ENCODE data around the gene MRPL11.
"Not testable (repeated sequence)": the region's sequence is repeated elsewhere in the genome, so short reads cannot be mapped to it uniquely, and the experiment has no call there.

Gene MRPL11

DNA sequence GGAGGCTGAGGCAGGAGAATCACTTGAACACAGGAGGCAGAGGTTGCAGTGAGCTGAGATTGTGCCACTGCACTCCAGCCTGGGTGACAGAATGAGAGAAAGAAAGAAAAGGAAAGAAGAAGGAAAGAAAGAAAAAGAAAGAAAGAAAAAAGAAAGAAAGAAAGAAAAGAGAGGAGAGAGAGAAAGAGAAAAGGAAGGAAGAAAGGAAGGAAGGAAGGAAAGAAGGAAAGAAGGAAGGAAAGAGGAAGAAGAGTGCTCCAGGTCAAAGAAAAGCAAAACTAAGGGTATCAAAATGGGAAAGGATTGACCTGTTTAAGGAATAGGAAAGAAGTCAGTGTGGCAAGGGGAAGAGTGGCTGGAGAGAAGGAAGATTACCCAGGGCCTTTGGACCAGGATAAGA is 7.4 kb downstream of the MRPL11 start:
- DNase-seq, result not testable (repeated sequence)

DNA sequence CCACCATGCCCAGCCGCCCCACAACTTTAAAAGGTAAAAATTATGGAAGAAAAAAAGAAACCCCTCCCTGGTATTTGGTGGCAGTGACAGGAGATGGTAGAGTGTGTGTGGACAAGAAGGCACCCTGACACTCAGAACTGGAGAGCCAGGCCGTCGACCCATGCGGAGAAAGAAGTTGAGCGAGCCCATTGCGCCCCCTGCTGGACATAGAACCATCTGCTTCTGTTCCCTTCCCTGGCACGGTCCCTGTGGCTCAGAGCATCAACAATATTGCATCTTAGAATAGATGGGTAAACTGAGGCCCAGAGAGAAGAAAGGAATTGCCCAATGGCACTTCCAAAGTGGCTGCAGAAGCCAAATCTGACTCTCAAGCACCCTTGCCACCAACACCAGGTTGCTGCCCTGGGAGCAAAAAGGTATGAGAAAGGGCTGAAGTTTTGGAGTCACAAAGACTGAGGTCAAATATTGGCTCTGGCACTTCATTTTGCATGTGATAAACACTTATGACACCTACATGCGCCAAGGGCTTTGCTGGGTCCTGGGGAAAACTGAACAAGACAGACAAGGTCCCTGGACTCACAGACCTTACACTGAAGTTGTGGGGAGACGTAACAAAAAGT is 8.6 kb downstream of the MRPL11 start:
- DNase-seq, result peak; percentile 82 to 93 (median 92)

DNA sequence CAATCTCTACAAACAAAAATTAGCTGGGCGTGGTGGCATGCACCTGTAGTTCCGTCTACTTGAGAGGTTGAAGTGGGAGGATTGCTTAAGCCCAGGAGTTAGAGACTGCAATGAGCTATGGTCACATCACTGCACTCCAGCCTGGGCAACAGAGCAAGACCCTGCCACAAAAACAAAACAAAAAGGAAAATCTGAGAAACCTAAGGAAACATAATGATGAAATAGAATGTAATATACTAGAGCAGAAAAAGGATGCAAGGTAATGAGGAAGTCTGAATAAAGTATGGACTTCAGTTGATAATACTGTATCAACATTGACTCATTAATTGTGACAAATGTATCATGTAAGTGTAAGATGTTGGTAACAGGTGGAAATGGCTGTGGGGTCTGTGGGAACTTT is 9.7 kb downstream of the MRPL11 start:
- no peak for DNase-seq

DNA sequence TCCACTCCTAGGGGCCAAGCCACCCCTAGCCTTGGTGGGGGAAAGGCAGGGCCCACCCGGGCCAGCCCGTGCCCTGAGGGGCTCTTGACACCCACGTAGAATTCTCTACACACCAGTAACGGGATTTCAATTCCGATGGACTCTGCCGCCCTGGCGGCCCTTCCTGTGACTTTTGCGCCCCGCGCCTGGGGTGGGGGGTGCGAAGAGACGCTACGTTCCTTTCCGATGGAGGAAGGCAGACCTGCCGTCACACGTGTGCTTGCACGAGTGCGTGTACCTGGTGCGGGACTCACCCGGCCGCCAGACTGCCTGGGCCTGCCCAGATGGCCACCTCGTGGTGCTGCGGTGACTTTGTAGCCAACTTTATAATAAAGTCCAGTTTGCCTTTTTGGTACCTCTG is 12.3 kb downstream of the MRPL11 start:
- DNase-seq, result no peak

DNA sequence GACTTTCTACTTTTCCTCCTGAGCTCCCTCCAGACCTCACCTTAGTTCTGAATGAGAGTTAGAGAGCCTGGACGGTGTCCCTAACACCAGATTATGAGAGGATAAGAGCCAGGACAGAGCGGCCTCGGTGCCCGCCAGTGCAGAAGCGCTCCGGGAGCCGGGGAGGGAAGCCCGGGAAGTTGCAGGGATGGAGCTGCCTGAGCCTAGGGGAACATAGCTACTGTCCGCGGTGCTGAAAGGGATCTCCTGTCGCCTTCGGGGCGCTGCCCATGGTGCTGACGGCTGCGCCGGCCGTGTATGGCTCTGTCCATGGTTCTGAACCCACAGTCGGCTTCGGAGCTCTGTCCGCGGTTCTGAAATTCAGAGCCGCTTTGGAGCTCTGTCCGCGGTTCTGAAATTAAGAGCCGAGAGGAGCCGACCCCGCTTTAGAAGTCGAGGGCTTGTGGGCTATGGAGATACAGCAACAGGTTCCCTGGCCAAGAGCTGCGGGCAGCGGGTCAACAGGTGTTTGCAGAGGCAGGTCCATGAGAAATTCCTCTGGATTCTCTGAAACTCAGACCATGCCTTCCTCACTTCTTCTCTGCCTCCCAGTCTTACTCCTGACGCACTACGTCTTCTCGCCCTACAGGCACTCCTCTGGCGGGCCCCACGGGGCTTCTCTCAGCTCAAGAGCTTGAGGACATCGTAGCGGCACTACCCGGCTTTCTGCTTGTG is 17.0 kb downstream of the MRPL11 start:
- DNase-seq, result peak; percentile 86 to 91 (median 91)

DNA sequence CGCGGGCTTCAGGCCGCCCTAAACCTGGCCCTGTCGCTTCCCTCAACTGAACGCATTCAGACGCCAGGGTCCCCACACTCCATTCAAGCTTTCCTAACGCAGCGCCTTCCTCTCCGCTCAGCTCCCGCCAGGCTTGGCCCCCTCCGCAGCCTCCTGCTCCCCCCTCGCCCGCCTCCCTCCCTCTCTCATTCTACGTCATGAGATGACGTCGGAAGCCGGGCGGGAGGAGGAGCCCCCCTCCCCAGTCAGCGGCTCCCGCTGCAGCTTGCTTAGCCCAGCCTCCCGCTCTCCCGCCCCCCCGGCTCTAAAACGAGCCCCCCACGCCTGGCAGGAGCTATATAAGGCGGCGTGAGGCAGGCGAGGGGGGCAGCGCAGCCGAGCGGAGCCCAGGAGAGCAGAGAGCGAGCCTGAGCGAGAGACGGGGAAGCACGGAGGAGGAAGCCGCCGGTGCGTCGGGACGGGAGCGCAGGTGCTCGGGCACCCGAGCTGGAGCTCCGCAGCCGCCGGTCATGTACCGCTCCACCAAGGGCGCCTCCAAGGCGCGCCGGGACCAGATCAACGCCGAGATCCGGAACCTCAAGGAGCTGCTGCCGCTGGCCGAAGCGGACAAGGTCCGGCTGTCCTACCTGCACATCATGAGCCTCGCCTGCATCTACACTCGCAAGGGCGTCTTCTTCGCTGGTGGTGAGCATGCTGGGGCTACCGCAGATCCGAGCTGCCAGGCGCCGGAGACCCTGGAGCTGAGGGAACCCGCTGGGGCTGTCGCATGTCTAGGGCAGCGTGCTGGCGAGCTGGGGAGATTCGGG is 17.8 kb downstream of the MRPL11 start, which contains the start of gene NPAS4:
Gene NPAS4, plus strand, starts transcription at position 365 of the 806 bp plus-strand sequence. Its CDS starts 145 bp downstream, at position 510.
- no peak for DNase-seq

GRCh38 chr11:66419825-66420224 is 18.8 kb downstream of the MRPL11 start:
- DNase-seq, result no peak

DNA sequence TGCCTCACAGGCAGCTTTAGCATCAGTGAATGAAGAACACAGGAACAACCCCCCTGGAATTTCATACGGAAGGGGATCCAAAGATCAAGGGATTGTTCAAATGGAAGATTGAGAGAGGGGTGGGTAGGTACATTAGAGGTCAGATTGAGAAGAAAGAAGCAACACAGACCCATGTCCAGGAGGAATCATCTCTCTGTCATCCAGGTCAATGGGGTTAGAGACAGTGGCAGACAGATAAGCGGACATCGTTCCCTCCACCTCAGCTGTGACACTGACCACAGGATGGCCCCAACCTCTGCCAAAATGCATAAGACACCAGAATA is 19.7 kb downstream of the MRPL11 start:
- no peak for DNase-seq

GRCh38 chr11:66418168-66418985 is 20.3 kb downstream of the MRPL11 start:
- peak; percentile 86 to 93 (median 90) for DNase-seq

DNA sequence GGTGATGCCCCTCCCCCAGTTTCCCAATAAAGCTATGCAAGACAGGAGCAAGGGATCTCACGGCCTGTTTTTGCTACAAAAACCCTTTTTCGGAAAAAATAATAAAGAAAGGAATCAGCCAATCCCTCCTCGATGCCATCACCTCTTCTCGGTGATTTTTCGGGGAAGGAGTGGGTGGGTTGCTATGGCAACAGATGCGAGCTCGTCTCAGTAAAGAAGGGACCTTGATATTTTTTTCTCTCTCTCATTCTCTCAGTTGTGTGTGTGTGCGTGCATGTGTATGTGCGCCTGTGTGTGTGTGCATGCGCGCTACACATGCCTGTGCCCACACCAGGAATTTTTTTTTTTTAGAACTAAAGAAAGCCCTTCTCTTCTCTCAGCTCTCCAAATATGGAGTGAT is 21.6 kb downstream of the MRPL11 start:
- no peak for DNase-seq

DNA sequence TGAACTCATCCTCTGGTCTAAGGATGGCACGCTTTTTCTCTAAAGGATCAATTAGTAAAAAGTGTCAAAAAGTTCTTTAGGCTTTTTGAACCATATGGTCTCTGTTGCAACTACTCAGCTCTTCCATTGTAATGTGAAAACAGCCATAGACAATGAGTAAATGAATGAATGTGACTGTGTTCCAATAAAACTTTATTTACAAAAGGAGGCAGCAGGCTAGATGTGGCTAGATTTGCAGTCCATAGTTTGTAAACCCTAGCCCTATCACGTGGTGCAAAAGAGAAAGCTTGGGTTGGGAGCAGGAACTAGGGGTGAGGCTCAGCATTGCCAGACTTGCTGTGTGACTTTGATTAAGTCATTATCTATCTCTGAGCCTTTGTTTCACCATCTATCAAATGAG is 23.2 kb downstream of the MRPL11 start:
- peak in 1 of 4 experiments; percentile 23 for DNase-seq

DNA sequence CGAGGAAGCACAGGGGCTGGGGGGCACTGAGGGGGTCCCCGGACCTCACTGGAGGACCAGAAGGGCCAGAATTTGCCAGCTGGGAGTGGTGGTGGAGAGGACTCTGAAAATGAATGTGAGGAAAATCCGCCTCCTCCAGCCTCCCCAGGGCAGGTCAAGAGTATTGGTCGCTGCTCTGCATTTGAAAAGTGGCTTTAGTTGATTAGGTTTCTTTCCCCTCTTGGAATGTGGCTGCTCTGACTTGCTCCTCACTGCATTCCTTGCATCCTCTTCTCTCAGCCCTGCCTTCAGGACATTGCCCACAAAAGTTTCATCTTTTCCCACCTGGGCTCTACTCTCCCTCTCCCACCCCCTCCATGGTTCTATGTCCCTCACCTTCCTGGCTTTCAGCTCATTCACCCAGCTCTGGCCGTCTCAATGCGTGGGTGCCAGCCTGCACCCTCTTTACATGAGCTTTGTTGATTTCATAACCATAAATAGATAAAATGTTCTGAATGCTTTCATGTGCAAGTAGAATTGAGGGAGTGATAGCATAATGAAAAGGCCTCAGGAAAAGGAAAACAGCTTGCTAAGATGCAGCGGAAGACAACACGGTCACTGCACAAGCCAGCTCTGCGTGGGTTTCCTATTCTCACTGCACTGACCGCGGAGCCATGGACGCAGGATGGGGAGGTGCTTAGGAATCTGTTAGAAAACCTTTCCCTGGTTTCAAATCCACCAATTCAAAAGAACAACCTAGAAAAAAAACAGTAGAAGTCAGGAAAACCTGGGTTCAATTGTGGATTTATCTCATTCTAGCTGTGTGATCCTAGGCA is 24.3 kb downstream of the MRPL11 start:
- DNase-seq, result no peak

GRCh38 chr11:66413167-66413566 is 25.5 kb downstream of the MRPL11 start:
- DNase-seq, result no peak

- no peak for DNase-seq
These were observed 26.5 kb downstream of the MRPL11 start for GRCh38 chr11:66412110-66412509.

GRCh38 chr11:66411323-66411722 is 27.3 kb downstream of the MRPL11 start:
- DNase-seq, result no peak

- DNase-seq, result no peak
These were observed 28.5 kb downstream of the MRPL11 start for GRCh38 chr11:66410191-66410590.

DNA sequence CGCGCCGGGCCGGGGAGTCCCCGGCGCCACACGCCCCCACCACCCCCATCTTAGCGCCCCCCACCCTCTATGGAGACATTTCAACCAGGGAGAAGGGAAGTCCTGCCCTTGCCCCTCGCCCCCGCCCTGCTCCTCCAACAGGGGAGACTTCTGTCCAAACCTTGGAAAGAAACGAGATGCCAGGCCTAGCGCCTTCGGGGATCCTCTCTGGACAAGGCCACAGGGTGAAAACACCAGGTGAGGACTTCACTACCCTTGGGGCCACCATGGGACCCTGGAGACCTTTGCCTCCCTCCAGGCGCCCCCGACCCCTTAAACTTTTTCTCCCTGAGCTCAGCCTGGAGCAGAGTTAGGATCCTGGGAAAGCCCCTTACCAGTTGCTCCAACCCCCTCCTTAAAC is 29.4 kb downstream of the MRPL11 start:
- no peak for DNase-seq

DNA sequence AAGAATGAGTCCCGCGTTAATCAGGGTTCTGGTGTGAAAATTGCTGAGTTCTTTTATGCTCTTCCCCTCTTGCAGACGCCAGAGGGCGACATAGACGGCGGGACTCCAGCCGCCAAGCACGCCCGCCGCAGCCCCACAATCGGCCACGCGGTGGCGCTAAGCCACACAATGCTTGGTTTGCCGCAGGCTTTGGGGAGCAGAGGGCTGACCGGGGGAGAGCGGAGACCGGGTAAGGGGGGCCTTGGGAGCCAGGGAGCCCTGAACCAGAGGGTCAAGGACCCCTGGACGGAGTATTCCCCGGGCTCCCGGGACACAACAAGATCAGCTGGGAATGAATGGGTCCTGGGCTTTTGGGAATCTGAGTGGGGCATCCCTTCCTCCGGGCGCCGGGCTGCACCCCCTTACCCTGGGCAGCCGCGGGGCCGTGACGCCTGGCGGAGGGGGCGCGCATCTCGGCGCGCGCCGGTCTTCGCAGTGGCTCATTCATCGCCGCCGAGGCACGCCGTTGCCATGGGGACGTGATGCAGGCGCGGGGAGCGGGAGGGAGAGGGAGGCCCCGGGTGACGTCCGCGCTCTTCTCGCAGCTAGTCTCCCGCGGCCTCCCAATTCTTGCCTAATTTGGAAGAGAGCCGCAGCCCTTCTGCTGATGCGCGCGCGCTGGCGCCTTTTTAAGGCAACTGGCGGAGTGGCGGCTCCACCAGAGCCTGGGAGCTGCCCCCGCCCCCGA is 30.0 kb downstream of the MRPL11 start:
- peak; percentile 87 to 97 (median 94) for DNase-seq

DNA sequence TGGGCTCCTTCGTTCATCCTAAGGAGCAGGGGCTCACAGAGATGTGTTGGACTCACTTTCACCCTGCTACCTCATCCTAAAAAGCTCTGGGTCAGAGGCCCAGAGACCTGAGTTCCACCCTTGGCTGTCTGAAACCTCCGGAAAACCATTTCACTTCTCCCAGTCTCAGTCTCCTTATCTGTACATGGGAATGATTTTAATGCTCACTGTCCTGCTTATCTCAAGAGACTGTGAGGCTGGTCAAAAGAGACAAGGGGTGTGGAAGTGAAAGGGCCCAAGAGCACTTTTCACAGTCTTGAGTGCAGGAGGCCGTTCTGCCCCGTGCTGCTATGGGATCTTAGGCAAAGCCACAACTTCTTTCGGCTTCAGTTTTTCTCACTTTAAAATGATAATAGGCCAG is 31.0 kb downstream of the MRPL11 start:
- DNase-seq, result no peak

- DNase-seq, result no peak
These were observed 44.7 kb downstream of the MRPL11 start for GRCh38 chr11:66393954-66394353.

GRCh38 chr11:66391322-66391721 is 47.3 kb downstream of the MRPL11 start:
- DNase-seq, result no peak
